Muscle of arm (tissue), 14 donors: Measurements from ENCODE around the gene NBPF11. TPM values are rescaled to one million over a fixed set of nuclear protein-coding genes. Genes with fewer than 3 reads are reported as not detected.
A peak's percentile ranks its signal among the peaks of the same experiment; 100 is the strongest.
"Not testable (repeated sequence)": the region's sequence is repeated elsewhere in the genome, so short reads cannot be mapped to it uniquely, and the experiment has no call there.

Source experiments
- DNase-seq: peaks from one replicate; pipeline ENCODE4 v3.0.0-alpha.2; 2013
- long read RNA-seq, 11 donors: transcript quantifications; one replicate each; lab custom pipeline, GENCODE V29; 2026
- polyA plus RNA-seq, 12 donors: library from polyadenylated mRNA; unstranded; fragments of 120-200 nt; gene quantifications; one replicate each; pipeline ENCODE4 v1.2.1, GENCODE V29; 2013; ENCODE audit not compliant: insufficient read length in 12 of 12

Gene NBPF11, protein sequence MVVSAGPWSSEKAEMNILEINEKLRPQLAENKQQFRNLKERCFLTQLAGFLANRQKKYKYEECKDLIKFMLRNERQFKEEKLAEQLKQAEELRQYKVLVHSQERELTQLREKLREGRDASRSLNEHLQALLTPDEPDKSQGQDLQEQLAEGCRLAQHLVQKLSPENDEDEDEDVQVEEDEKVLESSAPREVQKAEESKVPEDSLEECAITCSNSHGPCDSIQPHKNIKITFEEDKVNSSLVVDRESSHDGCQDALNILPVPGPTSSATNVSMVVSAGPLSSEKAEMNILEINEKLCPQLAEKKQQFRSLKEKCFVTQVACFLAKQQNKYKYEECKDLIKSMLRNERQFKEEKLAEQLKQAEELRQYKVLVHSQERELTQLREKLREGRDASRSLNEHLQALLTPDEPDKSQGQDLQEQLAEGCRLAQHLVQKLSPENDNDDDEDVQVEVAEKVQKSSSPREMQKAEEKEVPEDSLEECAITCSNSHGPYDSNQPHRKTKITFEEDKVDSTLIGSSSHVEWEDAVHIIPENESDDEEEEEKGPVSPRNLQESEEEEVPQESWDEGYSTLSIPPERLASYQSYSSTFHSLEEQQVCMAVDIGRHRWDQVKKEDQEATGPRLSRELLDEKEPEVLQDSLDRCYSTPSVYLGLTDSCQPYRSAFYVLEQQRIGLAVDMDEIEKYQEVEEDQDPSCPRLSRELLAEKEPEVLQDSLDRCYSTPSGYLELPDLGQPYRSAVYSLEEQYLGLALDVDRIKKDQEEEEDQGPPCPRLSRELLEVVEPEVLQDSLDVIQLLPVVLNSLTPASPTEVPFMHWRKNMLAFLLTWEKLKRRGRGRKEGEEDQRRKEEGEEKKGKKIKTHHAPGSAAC
- 10 to 100 TPM in 11 of 12 donors, not detected in 1; 16.3 to 29.9 (median 22.8) TPM for polyA plus RNA-seq
- long read RNA-seq, donor 1 = 0 reads
- long read RNA-seq, donor 2 = 0 reads
- long read RNA-seq, donor 3 = 0 reads
- long read RNA-seq, donor 4 = 0 reads
- long read RNA-seq, donor 5 = 0 reads
- long read RNA-seq, donor 6 = 0 reads
- long read RNA-seq, donor 7 = 0 reads
- long read RNA-seq, donor 8 = 0 reads
- long read RNA-seq, donor 9 = 0 reads
- long read RNA-seq, donor 10 = 0 reads
- long read RNA-seq, donor 11 = 0 reads

DNA sequence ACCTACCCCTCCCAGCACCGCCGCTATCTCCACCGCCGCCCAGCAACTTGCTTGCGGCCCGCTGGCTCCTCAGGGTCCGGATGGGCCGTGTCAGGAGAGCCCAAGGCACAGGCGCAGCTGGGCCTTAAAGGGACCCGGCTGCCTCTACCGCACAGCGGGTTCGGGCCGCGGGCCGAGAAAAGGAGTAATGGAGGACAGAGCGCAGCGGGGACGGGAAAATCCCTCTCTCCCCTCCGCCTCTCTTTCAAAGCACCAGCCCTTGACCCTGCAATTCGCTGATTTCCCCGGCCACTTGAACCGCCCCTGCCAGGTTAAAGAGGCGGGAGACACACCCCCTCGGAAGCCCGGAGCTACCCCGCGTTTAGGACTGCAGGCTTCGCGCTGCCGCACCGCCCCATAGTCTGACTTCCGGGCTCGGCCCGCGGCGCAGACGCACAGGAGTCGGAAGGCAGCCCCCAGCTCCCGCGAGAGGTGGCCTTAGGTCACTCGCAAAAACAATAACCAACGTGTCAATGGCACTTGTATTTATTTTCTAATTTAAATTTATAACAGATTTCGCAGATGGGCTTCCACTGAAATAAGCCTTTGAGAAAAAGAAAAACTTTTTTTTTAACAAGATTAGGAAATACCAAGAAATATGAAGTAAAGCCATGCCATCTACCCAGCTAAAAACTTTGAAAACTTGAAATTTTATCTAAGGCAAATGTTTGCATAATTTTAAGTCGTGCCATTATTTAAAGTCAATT lies at the start of gene NBPF11:
Gene NBPF11 (minus strand): TSS at position 371 of the 746 bp plus-strand sequence. CDS start 25,278 bp downstream, outside the sequence.
- peak; percentile 78 for DNase-seq

DNA sequence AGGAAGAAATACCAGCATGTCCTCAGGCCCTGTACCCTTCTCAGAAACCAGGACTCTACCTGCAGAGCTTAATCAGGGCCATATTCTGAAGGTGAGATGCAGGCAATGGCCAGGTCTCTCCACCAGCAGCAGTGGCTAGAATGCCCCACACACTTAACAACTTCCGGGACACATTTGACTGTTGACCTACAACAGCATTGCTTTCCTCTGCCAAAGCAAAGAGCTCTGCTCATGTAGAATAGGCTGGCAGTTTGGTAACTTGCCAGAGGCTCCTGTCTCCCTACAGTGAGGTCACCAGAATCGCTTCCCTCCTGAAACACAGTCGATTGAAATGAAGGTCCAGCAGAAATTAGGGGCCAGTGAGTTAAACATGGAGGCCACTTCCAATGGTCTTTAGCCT lies 45.3 kb upstream of the NBPF11 start:
- DNase-seq = not testable (repeated sequence)

DNA sequence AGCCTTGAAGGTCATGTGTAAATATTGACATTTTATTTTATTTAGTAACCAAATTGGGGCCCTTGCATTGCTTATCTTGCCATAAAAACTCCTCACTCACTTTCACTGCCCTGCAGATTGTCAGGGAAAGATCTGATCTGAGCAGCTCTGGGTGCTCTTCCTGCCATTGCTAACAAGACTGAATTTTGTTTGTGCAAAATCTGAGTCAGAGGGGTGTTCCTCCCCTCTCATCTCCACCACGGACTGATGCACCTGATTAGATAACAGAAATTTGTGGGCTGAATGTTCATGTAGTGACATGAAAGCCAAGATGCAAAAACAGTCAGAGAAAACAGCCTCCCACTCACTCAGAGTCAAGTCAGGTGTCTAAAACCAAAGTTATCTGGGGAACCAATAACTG lies 44.9 kb upstream of the NBPF11 start:
- DNase-seq = not testable (repeated sequence)

DNA sequence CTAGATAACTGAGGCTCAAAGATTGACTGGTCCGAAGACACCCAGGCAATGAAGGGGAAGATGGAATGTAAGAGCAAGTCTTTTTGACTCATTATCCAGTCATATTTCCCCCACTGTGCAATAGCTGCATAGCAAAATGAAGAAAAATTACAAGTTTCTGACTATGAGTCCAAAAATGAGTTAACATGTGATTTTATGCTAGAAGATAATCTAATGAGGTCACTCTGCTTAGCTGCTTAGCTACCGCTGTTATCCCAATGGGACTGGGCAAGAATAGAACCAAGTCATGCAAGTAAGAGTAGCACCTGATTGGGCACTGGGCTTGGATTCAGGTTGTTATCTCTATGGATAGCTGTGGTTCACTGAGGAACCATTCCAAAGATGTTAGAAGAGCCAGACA lies 43.0 kb upstream of the NBPF11 start:
- not testable (repeated sequence) for DNase-seq

DNA sequence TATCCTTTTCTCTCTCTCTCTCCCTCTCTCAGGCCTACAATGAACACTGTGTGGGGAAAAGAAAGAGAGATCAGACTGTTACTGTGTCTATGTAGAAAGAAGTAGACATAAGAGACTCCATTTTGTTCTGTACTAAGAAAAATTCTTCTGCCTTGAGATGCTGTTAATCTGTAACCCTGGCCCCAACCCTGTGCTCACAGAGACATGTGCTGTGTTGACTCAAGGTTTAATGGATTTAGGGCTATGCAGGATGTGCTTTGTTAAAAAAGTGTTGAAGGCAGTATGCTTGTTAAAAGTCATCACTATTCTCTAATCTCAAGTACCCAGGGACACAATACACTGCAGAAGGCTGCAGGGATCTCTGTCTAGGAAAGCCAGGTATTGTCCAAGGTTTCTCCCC lies 36.7 kb upstream of the NBPF11 start:
- DNase-seq = not testable (repeated sequence)

DNA sequence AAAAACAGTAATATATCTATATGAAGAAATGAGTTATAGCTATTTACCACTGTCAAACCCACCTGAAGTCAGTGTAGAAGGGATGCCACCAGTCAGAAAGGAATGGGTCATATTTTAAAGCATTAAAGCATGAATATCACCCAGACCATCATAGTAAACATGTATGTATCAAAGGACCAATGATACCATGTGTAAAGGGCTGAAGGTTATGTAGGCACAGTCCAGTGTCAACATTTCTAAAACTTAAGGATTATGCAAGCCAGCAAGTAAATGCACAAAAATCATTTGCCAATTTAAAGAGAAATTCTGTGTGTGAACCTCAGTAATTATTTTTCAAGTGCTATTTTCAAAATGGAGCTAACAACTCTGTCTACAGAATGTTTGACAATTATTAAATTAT lies 26.6 kb upstream of the NBPF11 start:
- not testable (repeated sequence) for DNase-seq

DNA sequence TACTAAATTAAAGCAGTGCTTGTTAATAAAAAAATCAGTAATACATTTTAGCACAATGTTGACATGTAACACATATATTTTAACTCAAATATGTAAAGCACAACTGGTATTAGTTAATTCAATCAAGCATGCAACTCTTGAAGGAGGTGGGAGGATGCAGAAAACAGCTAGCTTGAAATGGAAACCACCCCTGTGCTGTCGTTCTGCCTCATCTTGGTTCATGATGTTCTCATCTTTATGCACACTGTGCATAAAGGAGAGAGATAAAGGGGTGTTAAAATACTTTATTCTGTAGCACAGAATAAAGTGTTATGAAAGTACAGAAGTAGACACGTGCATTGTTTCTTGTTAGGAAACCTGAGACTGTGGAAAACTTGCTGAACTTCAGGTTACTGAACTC lies 23.3 kb upstream of the NBPF11 start:
- DNase-seq = not testable (repeated sequence)

DNA sequence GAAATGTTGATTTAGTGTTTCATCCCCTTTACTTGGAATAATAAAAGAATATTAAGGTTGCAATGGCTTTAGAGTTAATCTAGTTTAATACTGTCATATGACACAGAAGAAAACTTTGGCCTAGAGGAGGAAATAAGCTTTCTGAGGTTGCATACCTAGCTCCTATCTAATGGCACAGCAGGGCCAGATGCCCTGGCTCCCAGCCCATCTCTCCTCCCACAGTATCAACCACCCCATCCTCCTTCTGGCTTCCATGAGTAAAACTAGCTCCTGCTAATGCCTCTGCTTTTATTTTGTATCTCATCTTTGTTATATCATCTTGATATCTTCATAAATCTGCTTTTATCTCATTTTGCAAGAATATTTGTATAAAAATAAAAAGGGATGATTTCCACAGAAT lies 19.9 kb upstream of the NBPF11 start:
- not testable (repeated sequence) for DNase-seq

DNA sequence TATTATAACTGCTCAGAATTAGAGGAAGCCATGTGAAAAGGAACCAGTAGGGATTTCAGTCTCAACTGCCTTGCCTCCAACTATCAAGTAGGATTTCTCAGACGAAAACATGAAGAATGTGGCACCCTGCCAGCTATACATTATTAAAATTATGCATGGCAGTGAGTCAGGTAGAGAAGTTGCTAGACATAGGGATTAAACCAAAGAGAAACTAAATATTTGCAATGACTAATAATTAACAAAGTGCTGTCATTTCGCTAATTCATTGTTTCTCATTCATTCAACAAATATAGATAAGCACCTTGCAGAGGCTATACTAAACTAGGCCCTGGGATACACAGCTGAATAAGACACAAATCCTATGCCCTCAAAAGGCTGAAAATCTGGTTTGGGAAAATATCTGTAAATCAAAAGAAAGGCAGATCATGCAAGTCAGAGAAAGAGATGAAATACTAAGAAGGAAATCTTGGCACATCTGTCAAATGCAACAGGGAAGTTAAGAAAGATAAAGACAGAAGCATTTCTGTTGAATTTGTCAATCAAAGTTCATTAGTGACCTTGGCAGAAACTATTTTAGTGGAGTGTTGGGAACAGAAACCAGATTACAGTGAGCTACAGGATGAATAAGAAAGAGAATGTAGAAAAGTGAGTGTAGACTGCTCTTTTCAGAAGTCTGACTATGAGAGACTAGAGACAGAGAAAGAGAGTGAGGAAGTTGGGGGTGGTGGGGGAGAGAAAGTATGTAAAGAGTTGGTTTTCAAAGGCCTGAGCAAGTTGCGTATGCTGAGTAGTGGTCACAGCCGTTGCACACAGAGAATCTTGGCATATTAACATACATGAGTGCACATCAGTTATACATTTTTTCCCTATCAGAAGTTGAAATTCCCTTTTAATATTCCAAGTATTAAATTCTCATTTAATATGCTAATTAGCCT lies 14.7 kb upstream of the NBPF11 start:
- DNase-seq = no peak

DNA sequence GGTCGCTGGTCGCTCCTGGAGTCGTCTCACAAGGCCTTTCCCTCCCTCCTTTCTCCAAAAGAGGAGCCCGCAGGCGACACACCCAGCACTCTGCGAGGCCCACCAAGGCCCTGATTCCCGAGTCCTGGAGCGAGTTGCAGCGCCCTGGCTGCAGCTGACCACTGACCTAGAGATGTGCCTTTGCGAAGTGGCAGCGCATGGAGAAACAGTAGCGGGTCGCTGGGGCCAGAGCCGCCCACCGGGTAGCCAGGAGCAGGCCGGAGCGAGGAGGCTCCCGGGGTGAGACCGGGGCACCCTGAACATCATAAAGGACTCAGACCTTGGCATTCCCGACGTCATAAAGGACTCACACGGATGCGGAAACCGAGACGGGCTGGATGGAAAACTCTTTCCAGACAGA lies 10.3 kb upstream of the NBPF11 start:
- DNase-seq = no peak

DNA sequence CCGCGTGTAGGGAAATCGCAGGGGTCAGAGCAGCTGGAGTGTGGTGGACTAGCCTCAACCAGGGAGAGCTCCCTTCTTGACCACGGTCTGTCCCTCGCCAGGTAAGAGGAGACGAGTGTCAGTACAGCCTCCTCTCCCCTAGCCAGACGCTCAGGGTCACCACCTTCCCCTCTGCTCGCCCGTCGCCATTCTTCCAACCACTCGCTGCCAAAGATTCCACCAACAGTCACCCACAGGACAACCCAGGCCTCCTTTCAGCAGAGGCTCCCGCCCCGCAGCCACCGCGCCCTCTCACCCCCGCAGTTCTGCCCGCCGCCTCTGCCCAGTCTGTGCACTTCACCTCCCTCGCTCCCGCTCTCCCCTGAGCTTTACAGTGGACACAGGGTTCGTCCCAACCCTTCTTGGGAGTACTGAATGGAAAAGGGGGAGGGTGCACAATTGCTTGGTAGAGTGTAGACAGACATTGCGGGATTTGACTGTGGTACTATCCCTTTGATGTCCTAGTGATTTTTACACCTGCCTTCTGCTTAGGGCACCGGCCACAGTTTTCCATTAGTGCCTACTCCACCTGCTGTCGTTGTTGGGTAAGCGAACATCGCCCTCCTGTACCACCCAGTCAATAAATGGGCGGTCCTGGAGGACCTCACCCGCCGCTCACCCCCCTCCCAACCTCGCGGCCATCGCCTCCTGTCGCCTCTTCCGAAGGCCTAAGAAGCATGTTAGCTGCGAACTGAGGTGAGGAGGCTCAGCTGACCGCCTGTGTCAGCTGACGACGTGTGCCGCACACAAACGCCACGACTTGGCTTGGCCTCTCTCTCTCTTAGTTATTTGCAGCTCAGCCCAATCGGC lies 9.2 kb upstream of the NBPF11 start:
- no peak for DNase-seq

DNA sequence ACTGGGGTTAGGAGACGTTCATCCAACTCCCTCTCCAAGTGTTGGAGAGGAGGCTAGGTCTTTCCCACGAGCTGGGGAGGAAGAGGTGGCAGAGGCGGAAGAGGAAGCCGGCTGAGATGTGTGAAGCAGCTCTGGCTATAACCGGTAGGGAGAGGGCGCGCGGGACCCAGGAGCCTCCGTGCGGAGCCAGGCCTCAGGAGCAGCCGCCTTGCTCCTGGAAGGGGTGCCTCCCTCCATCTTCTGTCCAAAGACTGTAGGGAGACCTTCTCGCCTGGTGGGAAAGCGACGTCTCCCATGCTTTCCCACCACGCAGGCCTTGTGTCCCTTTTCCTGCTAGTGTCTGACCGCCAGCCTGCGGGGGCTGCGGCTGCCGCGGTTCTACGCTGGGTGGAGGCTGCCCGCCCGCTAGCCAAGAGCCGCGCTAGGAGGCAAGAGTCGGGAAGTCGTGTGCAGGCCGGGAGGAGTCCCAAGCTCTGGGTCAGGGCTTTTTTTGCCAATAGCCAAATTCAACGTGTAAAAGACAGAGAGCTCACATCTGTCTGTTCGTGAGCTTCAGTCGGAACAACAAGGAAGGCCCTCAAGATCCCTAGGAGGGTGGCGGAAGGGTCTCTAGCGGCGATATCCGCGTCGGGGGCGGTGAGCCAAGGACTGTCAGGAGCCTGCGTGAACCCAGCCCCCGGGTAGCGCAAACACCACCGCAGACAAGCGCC lies 8.4 kb upstream of the NBPF11 start:
- DNase-seq = no peak

DNA sequence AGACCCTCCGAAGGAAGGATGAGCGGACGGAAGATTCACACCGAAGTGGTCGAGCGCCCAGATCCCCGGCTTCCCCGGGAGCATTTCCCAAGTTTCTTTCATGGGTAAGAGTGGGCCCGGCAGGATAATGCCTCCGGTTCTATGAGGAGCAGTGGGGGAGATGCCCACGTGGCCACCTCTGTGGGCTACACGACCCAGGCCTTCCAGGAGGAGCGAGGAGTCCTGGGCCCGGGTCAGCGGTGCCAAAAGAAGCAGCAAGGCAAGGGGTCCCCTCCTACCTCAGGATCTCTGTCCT lies 7.9 kb upstream of the NBPF11 start:
- DNase-seq = no peak

DNA sequence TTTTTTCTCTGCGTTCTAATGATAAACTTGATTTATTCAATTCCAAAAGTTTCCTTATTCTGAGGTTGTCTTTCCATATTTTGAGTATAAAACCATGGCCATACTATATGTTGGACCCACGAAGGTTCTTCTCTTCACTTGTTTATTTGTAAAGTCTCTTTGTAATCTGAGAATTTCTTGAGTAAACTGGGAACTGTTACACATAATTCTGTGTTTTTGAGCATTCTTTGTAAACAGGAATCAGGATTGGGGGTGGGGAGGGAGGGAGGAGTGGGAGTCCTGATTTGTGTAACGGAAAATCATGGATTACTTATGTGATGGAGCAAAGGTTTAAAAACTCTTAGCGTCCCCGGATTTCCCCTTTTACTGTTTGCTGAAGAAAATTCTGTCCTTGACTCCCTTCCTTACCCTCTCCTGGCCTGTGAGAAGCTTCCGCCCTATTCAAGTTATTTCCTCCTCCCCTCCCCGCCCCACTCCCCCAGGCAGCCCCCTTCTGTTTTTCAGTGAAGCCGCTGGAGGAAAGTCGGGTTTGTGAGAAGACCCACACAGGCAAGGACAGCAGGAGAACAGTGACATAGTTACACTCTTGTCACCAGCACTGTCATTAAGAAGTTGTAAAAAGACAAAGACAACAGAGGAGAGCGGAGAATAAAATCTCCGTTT lies 6.4 kb upstream of the NBPF11 start:
- DNase-seq = no peak

DNA sequence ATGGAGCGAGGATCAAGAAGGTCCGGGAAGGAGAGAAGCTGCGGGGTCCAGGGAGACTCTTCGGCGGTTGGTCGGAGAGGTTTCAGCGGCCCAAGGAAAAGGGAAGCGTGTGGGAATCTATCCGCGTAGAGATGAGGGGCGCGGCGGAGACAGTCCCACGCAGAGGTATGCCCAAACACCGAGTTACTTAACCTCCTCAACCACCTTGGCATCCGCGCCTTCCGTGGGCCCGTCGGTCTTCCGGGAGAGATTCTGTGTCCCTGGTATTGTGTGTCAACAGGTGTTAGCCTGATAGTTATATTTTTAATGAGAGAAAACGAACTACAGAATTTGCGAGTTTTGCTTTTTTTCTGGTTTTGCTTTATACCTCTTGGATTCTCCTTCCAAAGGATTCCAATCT lies 5.7 kb upstream of the NBPF11 start:
- DNase-seq = not testable (repeated sequence)

DNA sequence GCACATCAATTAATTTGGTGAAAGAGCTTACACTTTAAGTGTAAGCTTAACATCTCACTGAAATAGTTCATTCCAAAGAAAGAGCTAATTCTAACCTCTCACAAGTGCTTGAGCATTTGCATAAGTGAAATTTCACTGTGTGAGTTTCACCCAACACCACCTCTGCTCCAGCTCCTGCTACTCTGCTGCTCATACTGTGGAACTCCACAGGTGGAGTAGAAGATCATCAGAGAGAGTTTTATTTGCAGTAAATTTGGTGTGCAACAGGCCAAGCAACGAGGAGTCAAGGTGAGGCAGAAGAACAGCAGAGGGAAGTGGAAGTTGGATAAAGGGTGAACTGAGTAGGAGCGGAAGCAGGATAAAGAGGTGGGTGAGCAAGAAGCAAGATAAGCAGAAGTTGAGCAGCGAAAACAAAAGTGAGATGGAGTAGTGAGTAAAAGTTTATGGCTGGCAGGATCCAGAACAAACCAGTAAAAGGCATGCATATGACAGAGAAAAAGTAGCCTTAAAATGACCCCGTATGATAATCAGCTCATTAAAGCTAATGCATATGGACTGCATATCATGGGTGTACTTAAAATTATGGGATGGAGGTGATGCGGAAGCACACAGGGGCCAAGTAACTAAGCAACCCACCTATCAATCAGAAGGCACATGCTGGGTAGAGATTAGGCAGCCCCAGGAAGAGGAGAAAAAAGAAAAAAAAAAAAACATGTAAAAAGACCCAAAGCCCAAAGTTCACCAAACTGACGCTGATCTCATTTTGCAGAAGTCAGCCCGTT lies 3.6 kb upstream of the NBPF11 start:
- not testable (repeated sequence) for DNase-seq

DNA sequence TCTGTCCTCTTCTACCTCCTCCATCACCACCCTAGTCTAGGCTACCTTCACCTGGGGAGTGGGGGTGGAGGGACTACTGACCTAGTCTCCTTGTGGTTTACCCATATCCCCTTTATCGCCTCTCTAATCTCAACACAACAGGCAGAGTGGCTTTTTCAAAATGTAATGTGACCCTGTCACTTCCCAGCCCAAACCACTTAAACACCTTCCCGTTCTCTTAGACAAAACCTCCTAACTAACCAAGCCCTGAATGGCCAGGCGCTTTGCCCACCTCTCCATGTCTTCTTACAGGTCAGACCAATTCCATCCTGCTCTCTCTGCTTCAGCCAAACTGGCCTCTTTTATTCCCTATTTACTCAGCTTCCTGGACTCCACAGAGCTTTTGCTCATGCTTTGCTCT lies 714 bp upstream of the NBPF11 start:
- DNase-seq = not testable (repeated sequence)
